SK-N-SH treated with all-trans-retinoic acid at 6 μM for 48 hours (cell line): Measurements from ENCODE around the gene PSMC2.

Experiments used
- ARNTL ChIP-seq: fragments of 450-650 bp; formaldehyde crosslinking; IDR thresholded peaks from 2 replicates; pipeline ENCODE4 v1.5.0; 2020; ENCODE audit warnings: low read depth, mild to moderate bottlenecking, moderate library complexity, borderline replicate concordance
- CREB5 ChIP-seq: fragments of 250-450 bp; sonication (Bioruptor Pico); IDR thresholded peaks from 2 replicates; pipeline ENCODE4 v1.5.1; 2020; ENCODE audit warnings: low read depth, mild to moderate bottlenecking, moderate library complexity
- CSDC2 ChIP-seq: fragments of 250-450 bp; sonication (Bioruptor Pico); IDR thresholded peaks from 2 replicates; pipeline ENCODE4 v1.5.0; 2020; ENCODE audit warnings: mild to moderate bottlenecking, moderate library complexity
- CSRNP3 ChIP-seq: fragments of 250-450 bp; sonication (Bioruptor Pico); IDR thresholded peaks from 2 replicates; pipeline ENCODE4 v1.5.1; 2021; ENCODE audit warnings: mild to moderate bottlenecking, moderate library complexity
- ESRRG ChIP-seq: fragments of 250-450 bp; sonication (Bioruptor Pico); IDR thresholded peaks from 2 replicates; pipeline ENCODE4 v1.6.1; 2021; ENCODE audit warnings: mild to moderate bottlenecking
- GLIS3 ChIP-seq: fragments of 250-450 bp; sonication (Bioruptor Pico); IDR thresholded peaks from 2 replicates; pipeline ENCODE4 v1.5.0; 2020; ENCODE audit warnings: mild to moderate bottlenecking, moderate library complexity
- RARB ChIP-seq: fragments of 250-450 bp; sonication (Bioruptor Pico); IDR thresholded peaks from 2 replicates; pipeline ENCODE4 v1.8.0; 2021; ENCODE audit warnings: mild to moderate bottlenecking, moderate library complexity
- TSHZ2 ChIP-seq: fragments of 250-450 bp; sonication (Bioruptor Pico); IDR thresholded peaks from 2 replicates; pipeline ENCODE4 v1.5.0; 2020; ENCODE audit warnings: mild to moderate bottlenecking, moderate library complexity
- ZC3H10 ChIP-seq: fragments of 250-450 bp; sonication (Bioruptor Pico); IDR thresholded peaks from 2 replicates; pipeline ENCODE4 v1.5.1; 2021; ENCODE audit warnings: mild to moderate bottlenecking, moderate library complexity
- ZFP30 ChIP-seq: fragments of 450-650 bp; formaldehyde crosslinking; IDR thresholded peaks from 2 replicates; pipeline ENCODE4 v1.5.0; 2022; ENCODE audit warnings: mild to moderate bottlenecking, moderate library complexity
- ZNF8 ChIP-seq: fragments of 450-650 bp; formaldehyde crosslinking; IDR thresholded peaks from 2 replicates; pipeline ENCODE4 v1.5.0; 2020; ENCODE audit warnings: mild to moderate bottlenecking, moderate library complexity
- TF ChIP-seq, protein P1 (sequence below): fragments of 250-450 bp; sonication (Bioruptor Pico); IDR thresholded peaks from 2 replicates; pipeline ENCODE4 v1.8.0; 2020; ENCODE audit warnings: mild to moderate bottlenecking, moderate library complexity, borderline replicate concordance

DNA sequence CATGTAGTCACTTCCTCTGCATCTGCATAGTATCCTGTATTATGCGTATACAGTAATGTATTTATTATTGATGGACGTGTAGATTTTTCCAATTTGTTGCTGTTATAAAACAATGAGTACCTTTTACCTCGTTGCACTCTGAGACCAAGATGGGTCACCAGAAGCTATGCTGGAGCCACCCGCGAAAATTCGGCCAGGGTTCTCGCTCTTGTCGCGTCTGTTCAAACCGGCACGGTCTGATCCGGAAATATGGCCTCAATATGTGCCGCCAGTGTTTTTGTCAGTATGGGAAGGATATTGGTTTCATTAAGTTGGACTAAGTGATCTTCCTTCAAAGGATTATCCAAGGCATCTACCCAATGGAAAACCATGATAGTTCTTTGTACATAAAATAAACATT is 1.0 kb downstream of the PSMC2 start:
- TF ChIP-seq, protein P1, sequence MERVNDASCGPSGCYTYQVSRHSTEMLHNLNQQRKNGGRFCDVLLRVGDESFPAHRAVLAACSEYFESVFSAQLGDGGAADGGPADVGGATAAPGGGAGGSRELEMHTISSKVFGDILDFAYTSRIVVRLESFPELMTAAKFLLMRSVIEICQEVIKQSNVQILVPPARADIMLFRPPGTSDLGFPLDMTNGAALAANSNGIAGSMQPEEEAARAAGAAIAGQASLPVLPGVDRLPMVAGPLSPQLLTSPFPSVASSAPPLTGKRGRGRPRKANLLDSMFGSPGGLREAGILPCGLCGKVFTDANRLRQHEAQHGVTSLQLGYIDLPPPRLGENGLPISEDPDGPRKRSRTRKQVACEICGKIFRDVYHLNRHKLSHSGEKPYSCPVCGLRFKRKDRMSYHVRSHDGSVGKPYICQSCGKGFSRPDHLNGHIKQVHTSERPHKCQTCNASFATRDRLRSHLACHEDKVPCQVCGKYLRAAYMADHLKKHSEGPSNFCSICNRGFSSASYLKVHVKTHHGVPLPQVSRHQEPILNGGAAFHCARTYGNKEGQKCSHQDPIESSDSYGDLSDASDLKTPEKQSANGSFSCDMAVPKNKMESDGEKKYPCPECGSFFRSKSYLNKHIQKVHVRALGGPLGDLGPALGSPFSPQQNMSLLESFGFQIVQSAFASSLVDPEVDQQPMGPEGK (CRISPR knock-in tag) = no peak
- TF ChIP-seq TSHZ2 (CRISPR knock-in tag) = no peak
- TF ChIP-seq RARB = no peak
- no peak for TF ChIP-seq CREB5 (CRISPR knock-in tag)
- TF ChIP-seq CSRNP3 (CRISPR knock-in tag) = no peak
- no peak for TF ChIP-seq ZFP30 (CRISPR knock-in tag)
- no peak for TF ChIP-seq CSDC2 (CRISPR knock-in tag)
- TF ChIP-seq ZC3H10 = no peak
- TF ChIP-seq ARNTL (CRISPR knock-in tag) = no peak
- TF ChIP-seq ESRRG (CRISPR knock-in tag) = no peak
- no peak for TF ChIP-seq ZNF8
- no peak for TF ChIP-seq GLIS3 (CRISPR knock-in tag)
